Adipocyte (in vitro differentiated cells): ENCODE data around the gene CHST4.
"Not testable (repeated sequence)": the region's sequence is repeated elsewhere in the genome, so short reads cannot be mapped to it uniquely, and the experiment has no call there.

ENCODE experiments used
- DNase-seq: peaks from one replicate; pipeline ENCODE4 v3.0.0-alpha.2; 2015; ENCODE audit warnings: low read depth
- H3K27me3 ChIP-seq: replicated peaks from 2 replicates; pipeline ENCODE4 v1.7.0; 2013; ENCODE audit warnings: mild to moderate bottlenecking, low read length, moderate library complexity; ENCODE audit not compliant: control insufficient read depth, insufficient read depth
- H3K36me3 ChIP-seq: 2 replicates; pipeline ENCODE4 v1.7.0; 2013; ENCODE audit warnings: low read length, mild to moderate bottlenecking, moderate library complexity; ENCODE audit not compliant: control insufficient read depth, insufficient read depth, severe bottlenecking
- H3K4me1 ChIP-seq: 2 replicates; pipeline ENCODE4 v1.7.0; 2013; ENCODE audit warnings: mild to moderate bottlenecking, low read length, moderate library complexity; ENCODE audit not compliant: control insufficient read depth, insufficient read depth
- H3K4me3 ChIP-seq: 2 replicates; pipeline ENCODE4 v1.7.0; 2013; ENCODE audit warnings: mild to moderate bottlenecking, low read length, moderate library complexity
- H3K9ac ChIP-seq: 2 replicates; pipeline ENCODE4 v1.7.0; 2013; ENCODE audit warnings: mild to moderate bottlenecking, low read length, moderate library complexity
- H3K9me3 ChIP-seq: 2 replicates; pipeline ENCODE4 v1.7.0; 2013; ENCODE audit warnings: mild to moderate bottlenecking, low read length, moderate library complexity; ENCODE audit not compliant: control insufficient read depth

CHST4 gene

DNA sequence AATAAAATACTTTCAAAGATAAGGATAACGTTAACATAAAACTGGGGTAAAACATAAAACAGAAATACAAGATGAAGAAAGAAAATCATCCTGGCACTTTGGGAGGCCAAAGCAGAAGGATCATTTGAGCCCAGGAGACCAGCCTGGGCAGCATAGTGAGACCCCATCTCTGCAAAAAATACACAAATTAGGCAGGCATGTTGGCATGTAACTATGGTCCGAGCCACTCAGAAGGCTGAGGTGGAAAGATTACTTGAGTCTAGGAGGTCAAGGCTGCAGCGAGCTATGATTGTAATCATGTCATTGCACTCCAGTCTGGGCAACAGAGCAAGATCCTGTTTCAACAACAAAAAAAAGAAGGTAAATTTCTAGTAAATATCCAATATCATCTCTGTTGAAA is 31.1 kb downstream of the CHST4 start:
- no peak overlapping the region for H3K4me3 ChIP-seq
- no peak for DNase-seq
- H3K9ac ChIP-seq, result peak overlapping the region; percentile 42
- peaks cover 55% of the 10 kb centered on the region for H3K4me1 ChIP-seq
- peaks cover 4% of the 10 kb centered on the region for H3K9me3 ChIP-seq
- H3K27me3 ChIP-seq, result no peaks in the 10 kb centered on the region
- H3K36me3 ChIP-seq, result no peaks in the 10 kb centered on the region

DNA sequence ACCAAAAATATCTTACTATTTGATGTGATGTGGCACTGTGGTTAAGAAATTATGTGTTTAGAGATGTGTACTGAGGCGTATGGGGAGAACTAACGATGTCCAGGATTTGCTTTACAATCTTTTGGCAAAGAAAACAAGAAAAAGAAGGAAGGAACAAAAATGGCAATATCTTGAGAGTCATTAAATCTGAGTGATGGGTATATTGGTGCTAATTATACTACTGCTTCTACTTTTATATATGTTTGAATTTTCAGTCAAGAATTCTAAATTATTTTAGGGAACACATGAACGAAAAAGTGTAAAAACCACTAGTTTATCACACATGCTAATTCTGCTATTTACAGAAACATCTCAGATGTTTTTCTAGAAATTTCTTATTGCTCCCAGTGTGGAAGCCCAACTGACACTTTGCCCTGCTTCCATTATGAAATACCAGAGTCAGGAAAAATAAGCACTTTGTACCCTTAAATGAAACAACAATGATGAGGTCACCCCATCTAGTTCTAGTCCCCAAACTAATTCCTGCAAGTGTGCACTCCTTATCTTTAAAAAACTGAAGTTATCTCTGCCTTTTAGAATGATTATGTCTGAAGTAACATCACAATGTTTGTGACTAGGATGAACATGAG is 31.8 kb downstream of the CHST4 start:
- Histone ChIP-seq H3K9ac (peak overlapping the region; percentile 81), H3K9me3 (peaks cover 8% of the 10 kb centered on the region), H3K27me3 (no peaks in the 10 kb centered on the region), H3K36me3 (no peaks in the 10 kb centered on the region), H3K4me1 (peaks cover 55% of the 10 kb centered on the region), H3K4me3 (no peak overlapping the region)
- DNase-seq, result no peak

DNA sequence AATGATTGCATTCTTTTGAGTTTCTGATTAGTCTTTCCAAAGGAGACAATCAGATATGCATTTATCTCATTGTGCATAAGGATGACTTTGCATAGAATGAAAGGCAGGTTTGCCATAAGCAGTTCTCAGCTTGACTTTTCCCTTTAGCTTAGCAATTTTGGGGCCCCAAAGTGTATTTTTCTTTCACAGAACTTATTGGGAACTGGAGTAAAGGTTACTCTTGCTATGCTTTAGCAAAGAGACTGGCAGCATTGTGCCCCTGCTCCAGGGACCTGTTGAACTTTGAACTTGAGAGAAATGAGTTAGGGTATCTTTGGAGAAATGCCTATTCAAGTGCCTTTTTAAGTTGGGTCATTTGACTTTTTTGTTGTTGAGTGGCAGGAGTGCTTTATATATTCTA is 33.6 kb downstream of the CHST4 start:
- Histone ChIP-seq H3K4me1 (peaks cover 61% of the 10 kb centered on the region), H3K4me3 (no peak overlapping the region), H3K9me3 (peaks cover 8% of the 10 kb centered on the region), H3K36me3 (no peaks in the 10 kb centered on the region), H3K9ac (peak overlapping the region; percentile 69), H3K27me3 (no peaks in the 10 kb centered on the region)
- DNase-seq, result no peak

DNA sequence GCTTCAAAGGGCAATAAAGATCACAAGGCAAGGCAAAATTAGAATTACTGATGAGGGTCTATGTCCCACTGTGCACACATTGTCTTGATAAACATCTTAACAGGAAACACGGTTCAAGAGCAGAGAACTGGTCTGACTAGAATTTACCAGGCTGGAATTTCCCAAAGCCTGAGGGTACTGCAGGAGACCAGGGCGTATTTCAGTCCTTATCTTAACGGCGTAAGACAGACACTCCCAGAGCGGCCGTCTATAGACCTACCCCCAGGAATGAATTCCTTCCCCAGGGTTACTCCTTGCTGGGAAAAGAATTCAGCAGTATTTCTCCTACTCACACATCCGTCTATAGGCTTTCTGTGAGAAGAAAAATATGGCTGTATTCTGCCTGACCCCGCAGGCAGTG is 35.7 kb downstream of the CHST4 start:
- DNase-seq, H3K9me3 ChIP-seq, H3K36me3 ChIP-seq, H3K4me3 ChIP-seq, H3K9ac ChIP-seq, H3K27me3 ChIP-seq: not testable (repeated sequence)
- H3K4me1 ChIP-seq, result peaks cover 51% of the 10 kb centered on the region

DNA sequence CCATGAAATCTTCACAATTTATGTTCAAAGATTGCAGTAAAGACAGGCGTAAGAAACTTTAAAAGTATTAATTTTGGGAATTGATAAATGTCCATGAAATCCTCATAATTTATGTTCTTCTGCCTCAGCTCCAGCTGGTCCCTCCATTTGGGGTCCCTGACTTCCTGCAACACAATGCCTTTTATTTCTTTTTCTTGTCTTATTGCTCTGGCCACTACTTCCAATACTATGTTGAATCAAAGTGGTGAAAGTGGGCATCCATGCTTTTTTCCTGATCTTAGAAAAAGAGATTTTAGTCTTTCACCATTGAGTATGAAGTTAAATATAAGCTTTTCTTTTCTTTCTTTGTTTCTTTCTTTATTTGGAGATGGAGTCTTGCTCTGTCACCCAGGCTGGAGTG is 36.3 kb downstream of the CHST4 start:
- no peak overlapping the region for H3K4me3 ChIP-seq
- peaks cover 46% of the 10 kb centered on the region for H3K4me1 ChIP-seq
- peaks cover 8% of the 10 kb centered on the region for H3K9me3 ChIP-seq
- DNase-seq, result no peak
- no peaks in the 10 kb centered on the region for H3K36me3 ChIP-seq
- H3K27me3 ChIP-seq, result no peaks in the 10 kb centered on the region
- no peak overlapping the region for H3K9ac ChIP-seq

DNA sequence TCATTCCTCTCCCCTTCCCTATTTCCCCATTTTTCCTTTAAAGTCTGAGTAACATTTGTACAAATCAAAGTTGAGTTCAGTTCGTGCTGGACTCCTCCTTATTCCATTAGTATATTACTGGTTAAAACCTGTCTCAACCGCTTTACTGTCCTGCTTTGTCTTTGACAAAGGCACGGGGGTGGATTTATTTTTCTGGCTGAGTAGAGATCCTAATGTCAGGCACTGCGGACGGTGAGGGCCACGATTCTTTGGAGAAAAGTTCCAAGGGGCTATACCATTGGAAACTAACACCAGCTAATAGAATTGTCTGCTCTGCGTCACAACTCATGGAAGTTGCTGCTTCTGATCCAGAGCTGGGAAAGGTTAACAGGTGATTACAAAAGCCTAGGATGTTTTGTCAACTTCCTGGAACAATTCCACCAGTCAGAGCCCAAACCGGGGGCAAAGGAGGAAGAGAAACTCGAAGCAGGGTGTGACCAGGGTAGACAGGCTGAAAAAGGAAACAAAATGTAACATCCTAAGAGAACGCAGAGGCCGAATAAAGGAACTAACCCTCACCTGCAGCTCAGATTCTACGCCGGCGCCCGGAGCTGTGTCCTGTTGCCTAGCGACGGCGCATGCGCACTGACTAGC is 38.2 kb downstream of the CHST4 start:
- Histone ChIP-seq H3K9me3 (peaks cover 8% of the 10 kb centered on the region), H3K9ac (peak overlapping the region; percentile 85), H3K4me1 (peaks cover 37% of the 10 kb centered on the region), H3K27me3 (no peaks in the 10 kb centered on the region), H3K36me3 (no peaks in the 10 kb centered on the region), H3K4me3 (peak overlapping the region; percentile 83)
- no peak for DNase-seq

DNA sequence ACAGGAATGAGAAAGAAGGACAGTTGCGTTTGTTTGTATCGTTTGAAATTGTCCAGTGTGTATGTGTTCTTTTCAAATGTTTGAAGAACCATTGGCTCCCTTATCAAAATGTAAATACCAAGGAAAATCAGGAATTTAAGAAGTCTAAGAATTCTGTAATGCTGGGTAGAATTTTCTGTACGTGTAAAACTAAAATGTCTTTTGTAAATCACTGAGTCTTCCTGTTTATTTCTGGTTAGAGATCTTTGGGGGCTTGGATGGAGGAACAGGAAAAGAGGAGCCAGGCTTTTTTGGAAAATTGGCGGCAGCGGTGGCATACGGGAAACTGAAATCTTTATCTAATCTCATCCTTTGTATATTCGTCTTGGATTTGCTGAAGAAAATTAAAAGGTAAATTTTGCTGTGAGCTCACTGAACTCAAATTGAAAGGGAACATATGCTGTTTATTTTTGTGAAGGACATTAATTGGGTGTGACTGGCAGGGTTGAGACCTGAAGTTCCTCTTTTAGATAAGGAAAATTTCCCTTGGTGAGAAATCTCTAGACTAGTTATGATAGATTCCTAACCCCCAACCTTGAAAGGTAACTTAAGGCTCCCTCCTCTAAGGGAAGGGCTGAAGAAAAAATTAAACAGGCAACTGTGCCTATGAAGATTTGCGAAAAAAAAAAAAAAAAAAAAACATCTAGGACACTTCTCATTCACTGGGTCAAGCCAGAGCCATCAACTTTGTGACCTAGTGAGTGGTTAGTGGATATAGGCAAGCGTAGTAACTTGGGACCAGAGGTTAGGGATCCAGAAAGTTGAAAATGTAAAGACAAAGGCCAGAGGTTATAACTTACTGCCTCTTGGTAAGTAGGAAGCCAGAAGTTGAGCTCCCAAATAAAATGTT is 39.8 kb downstream of the CHST4 start:
- H3K4me3 ChIP-seq, result peak overlapping the region; percentile 83
- no peaks in the 10 kb centered on the region for H3K36me3 ChIP-seq
- no peaks in the 10 kb centered on the region for H3K27me3 ChIP-seq
- no peak for DNase-seq
- H3K9me3 ChIP-seq, result peaks cover 8% of the 10 kb centered on the region
- H3K9ac ChIP-seq, result peak overlapping the region; percentile 85
- H3K4me1 ChIP-seq, result peaks cover 30% of the 10 kb centered on the region

DNA sequence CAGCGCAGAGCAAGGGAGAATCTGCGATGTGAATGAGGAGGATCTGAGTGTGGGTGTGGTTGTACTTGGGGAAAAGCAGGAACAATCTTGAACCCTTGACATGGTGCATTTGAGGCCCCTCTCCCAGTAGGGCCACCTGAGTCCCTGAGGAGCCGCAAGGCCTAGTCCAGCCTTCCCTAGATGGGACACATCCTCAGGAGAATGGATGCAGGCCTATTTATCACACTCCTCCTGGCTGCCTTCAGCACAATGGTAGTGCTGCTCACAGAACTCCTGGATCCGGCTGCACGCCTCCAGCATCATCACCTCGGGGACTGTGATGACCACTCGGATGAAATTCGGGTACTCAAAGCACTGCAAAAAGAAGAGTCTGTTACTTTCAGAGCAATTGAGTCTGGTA is 41.7 kb downstream of the CHST4 start:
- Histone ChIP-seq H3K36me3 (no peaks in the 10 kb centered on the region), H3K27me3 (no peaks in the 10 kb centered on the region), H3K4me1 (peaks cover 28% of the 10 kb centered on the region), H3K9me3 (no peaks in the 10 kb centered on the region), H3K9ac (no peak overlapping the region), H3K4me3 (no peak overlapping the region)
- no peak for DNase-seq

DNA sequence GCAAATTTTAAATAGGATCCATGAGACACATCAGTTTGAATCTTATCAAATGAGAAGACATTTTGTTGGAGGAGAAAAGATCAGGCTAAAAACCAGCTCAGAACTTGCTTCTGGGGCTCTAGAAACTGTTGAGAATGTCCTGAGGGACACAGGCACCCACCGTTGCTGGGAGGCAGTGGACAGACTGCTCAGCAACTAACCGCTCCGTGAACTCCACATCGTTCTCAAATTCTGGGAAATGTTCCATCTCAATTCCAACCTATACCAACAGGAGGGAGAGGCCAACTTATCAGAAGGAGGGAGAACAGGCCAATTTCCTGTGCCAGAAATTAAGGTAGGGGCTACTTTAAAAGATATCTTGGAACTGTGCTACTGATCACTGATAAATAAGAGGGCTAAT is 42.3 kb downstream of the CHST4 start:
- no peaks in the 10 kb centered on the region for H3K36me3 ChIP-seq
- H3K27me3 ChIP-seq, result no peaks in the 10 kb centered on the region
- H3K9me3 ChIP-seq, result no peaks in the 10 kb centered on the region
- H3K4me1 ChIP-seq, result peaks cover 28% of the 10 kb centered on the region
- no peak overlapping the region for H3K4me3 ChIP-seq
- DNase-seq, result no peak
- no peak overlapping the region for H3K9ac ChIP-seq

DNA sequence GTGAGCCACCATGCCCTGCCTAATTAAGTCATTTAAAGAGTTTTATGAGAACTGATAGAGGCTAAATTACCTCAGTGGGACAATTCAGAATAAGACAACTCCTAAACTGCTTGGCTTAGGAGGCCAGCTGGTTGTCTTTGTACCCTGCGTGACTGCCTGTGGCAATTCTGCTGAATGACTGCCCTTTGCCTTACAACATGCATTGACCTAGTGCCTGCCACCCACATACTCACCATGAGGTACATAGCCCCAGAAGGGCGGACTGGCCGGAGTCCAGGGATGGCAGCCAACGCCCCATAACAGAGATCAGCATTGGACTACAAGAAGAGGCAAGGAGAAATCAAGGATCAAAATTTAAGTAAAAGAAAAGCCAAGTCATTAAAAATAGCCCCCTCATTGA is 43.4 kb downstream of the CHST4 start:
- Histone ChIP-seq H3K27me3 (no peaks in the 10 kb centered on the region), H3K9me3 (no peaks in the 10 kb centered on the region), H3K4me1 (peaks cover 22% of the 10 kb centered on the region), H3K9ac (no peak overlapping the region), H3K4me3 (no peak overlapping the region), H3K36me3 (no peaks in the 10 kb centered on the region)
- no peak for DNase-seq

DNA sequence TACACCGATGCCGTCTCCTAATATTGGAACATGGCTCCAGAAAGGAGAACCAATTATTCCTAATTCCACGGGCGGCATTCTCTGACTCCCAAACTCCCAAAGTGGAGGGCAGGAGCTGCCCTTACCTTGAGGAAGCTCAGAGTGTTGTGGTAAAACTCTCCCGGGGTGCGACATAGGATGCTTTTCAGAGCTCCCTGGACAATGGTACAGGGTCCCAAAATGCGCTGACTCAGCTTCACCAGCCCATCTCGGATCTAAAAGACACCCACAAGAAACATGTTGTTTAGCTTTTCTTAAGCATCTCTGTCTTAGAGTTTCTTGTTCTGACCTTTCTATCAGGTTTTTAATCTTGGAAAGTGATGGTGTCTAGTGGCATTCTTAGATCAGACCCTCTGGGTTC is 43.9 kb downstream of the CHST4 start:
- H3K36me3 ChIP-seq, result no peaks in the 10 kb centered on the region
- H3K4me1 ChIP-seq, result peaks cover 22% of the 10 kb centered on the region
- no peaks in the 10 kb centered on the region for H3K27me3 ChIP-seq
- no peak overlapping the region for H3K4me3 ChIP-seq
- no peaks in the 10 kb centered on the region for H3K9me3 ChIP-seq
- no peak for DNase-seq
- H3K9ac ChIP-seq, result no peak overlapping the region
